Lower leg skin (tissue), 3 donors: ENCODE measurements around the gene MSMB.

ENCODE experiments used
- POLR2A ChIP-seq, 2 donors: fragments of 450-650 bp; IDR thresholded peaks; one replicate each; pipeline ENCODE4 v1.6.1; 2016 to 2017; ENCODE audit warnings: antibody characterized with exemption in 2 of 2, mild to moderate bottlenecking in 1 of 2, moderate library complexity in 1 of 2
- TF ChIP-seq, protein P1 (sequence below), 3 donors: fragments of 450-650 bp; IDR thresholded peaks; one replicate each; pipeline ENCODE4 v1.5.1; 2016; ENCODE audit warnings: antibody characterized with exemption in 3 of 3, mild to moderate bottlenecking in 3 of 3, moderate library complexity in 2 of 3

DNA sequence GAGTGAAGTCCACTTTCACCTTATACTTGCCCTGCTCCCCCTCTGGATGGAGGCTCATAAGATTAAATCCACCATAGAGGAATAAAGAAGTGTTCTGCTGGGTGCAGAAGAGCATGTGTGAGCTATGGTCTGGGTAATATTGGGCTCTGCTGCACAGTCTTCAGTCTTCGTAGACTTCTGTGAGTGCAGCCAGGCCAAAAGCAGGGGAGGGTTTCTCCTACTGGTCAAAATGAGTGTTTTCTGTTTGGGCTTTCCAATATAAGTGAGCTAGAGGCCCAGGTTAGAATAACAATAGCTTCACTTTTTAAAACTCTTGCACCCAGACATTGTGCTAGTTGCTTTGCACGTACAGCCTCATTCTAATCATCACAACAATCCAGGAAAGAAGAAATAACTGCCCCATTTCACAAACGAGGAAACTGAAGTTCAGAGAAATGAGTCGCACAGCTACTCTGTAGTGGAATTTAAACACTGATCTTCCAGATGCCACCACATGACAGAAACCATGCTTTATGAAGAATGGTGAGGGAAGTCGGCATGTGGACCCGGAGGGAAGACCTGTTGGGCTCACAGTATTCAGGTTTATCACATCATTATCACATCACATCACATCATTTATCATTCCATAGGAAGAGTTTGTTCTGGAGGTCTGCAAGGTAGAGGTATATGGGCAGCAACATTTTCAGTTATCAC is 23.8 kb upstream of the MSMB start:
- TF ChIP-seq, protein P1, sequence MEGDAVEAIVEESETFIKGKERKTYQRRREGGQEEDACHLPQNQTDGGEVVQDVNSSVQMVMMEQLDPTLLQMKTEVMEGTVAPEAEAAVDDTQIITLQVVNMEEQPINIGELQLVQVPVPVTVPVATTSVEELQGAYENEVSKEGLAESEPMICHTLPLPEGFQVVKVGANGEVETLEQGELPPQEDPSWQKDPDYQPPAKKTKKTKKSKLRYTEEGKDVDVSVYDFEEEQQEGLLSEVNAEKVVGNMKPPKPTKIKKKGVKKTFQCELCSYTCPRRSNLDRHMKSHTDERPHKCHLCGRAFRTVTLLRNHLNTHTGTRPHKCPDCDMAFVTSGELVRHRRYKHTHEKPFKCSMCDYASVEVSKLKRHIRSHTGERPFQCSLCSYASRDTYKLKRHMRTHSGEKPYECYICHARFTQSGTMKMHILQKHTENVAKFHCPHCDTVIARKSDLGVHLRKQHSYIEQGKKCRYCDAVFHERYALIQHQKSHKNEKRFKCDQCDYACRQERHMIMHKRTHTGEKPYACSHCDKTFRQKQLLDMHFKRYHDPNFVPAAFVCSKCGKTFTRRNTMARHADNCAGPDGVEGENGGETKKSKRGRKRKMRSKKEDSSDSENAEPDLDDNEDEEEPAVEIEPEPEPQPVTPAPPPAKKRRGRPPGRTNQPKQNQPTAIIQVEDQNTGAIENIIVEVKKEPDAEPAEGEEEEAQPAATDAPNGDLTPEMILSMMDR (IDR thresholded peaks at IDR 0.05) = no peak
- no peak for TF ChIP-seq POLR2A (IDR thresholded peaks at IDR 0.05)
